Measurements from ENCODE around the gene DGKB.

DNA sequence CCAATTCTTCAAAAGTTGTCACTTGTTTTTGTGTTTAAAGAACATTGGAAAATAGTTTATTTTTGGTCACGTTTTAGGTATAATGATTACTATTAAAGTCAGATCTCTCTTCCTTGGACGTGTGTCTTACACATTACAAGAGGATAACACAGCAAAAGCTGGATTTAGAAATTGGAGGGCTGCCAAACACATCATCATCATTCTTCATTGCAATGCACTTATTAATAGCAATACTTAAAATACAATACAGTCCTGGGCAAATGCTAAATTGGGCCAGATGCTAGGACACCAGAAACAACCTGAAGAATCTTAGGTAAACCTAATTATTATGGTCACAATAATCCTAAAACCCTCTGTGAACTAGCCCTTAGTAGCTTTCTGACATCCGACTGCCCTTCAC, 303.6 kb downstream of the DGKB start:
- TF ChIP-seq CTCF (IDR thresholded peaks at IDR 0.05) = no peak
- no peak for TF ChIP-seq MXI1 (IDR thresholded peaks at IDR 0.05; ENCODE audit: low read depth, low read length)
- no peak for TF ChIP-seq TEAD4 (IDR thresholded peaks at IDR 0.05; ENCODE audit: borderline replicate concordance, insufficient read depth)

Measured in SK-N-SH (cell line).